ENCODE data around the gene KDM5B. TPM values are rescaled to one million over a fixed set of nuclear protein-coding genes. Genes with fewer than 3 reads are reported as not detected.

Gene KDM5B
- polyA plus RNA-seq, 1 of the 3 experiments (the other 2 are of a cell fraction) = 21.7 TPM

- TF ChIP-seq CTCF (IDR thresholded peaks at IDR 0.05) (no peak), POLR2AphosphoS5 (IDR thresholded peaks at IDR 0.05; ENCODE audit: low read depth, low read length) (no peak), USF1 (IDR thresholded peaks at IDR 0.05; ENCODE audit: borderline replicate concordance, low read depth) (no peak), JUND (IDR thresholded peaks at IDR 0.05) (no peak), CHD2 (IDR thresholded peaks at IDR 0.05; ENCODE audit: low read length, partially characterized antibody) (no peak), TCF12 (IDR thresholded peaks at IDR 0.05) (no peak), RAD21 (IDR thresholded peaks at IDR 0.05; ENCODE audit: low read length) (no peak), GABPA (IDR thresholded peaks at IDR 0.05; ENCODE audit: low read depth) (no peak)
Measured at GRCh38 chr1:202762019-202762418, 46.2 kb downstream of the KDM5B start (continued).

- Histone ChIP-seq H3K4me1 (ENCODE audit: control insufficient read depth in 1 of 2, insufficient read depth in 2 of 2, low read depth in 1 of 2, low read length in 1 of 2) (0 out of 4 replicates have a peak, but pooled peaks cover 0 to 4% of the 10 kb centered on the region in 2 experiments), H2AFZ (ENCODE audit: low read depth) (no peak overlapping the region), H3K79me2 (ENCODE audit: insufficient read depth) (peaks cover 20% of the 10 kb centered on the region), H3K9me2 (no peaks in the 10 kb centered on the region), H3F3A (replicated peaks; ENCODE audit: insufficient read depth) (peaks cover 25% of the 10 kb centered on the region), H3K9me3 (no peaks in the 10 kb centered on the region), H3K36me3 (replicated peaks in 1 of 2; ENCODE audit: control insufficient read depth in 1 of 2, insufficient read depth in 2 of 2, low read length in 1 of 2) (peaks cover 85 to 87% of the 10 kb centered on the region in 2 experiments), H3K27ac (ENCODE audit: low read depth in 2 of 2, low read length in 1 of 2) (no peak overlapping the region), H3K9ac (no peak overlapping the region), H3K4me2 (no peak overlapping the region), H3K27me3 (ENCODE audit: insufficient read depth) (no peaks in the 10 kb centered on the region), H3K4me3 (ENCODE audit: low read depth in 2 of 2, low read length in 1 of 2) (no peak overlapping the region), H4K20me1 (ENCODE audit: insufficient read depth) (no peaks in the 10 kb centered on the region)
- no peak for DNase-seq
- TF ChIP-seq RCOR1 (IDR thresholded peaks at IDR 0.05; ENCODE audit: low read length) = no peak
- TF ChIP-seq MEF2A (IDR thresholded peaks at IDR 0.05; ENCODE audit: borderline replicate concordance, low read depth) = no peak
- no peak for TF ChIP-seq SMC3 (IDR thresholded peaks at IDR 0.05; ENCODE audit: low read depth, low read length)
- no peak for TF ChIP-seq RAD21 (IDR thresholded peaks at IDR 0.05; ENCODE audit: low read length)
- TF ChIP-seq NFIC (IDR thresholded peaks at IDR 0.05; ENCODE audit: borderline replicate concordance) = no peak
- no peak for TF ChIP-seq POLR2AphosphoS5 (IDR thresholded peaks at IDR 0.05; ENCODE audit: low read depth, low read length)
- TF ChIP-seq CHD2 (IDR thresholded peaks at IDR 0.05; ENCODE audit: low read length, partially characterized antibody) = no peak
- TF ChIP-seq EP300 (IDR thresholded peaks at IDR 0.05; ENCODE audit: borderline replicate concordance in 1 of 2, low read depth in 1 of 2, low read length in 1 of 2) = no peak
- TF ChIP-seq ZBTB33 (IDR thresholded peaks at IDR 0.05; ENCODE audit: borderline replicate concordance, low read depth) = no peak
- WGBS (ENCODE audit: low lambda C conversion rate) = 100% methylated on average over 1 of the region's 1 CpG
- ChIA-PET CTCF (interaction anchor here (3.2 kb wide), 1 partner anchor 10 kb away, joined by 16 read pairs; no protein-coding TSS in a partner anchor), POLR2A (no interaction called here)
Measured at GRCh38 chr1:202760589-202760988, 47.6 kb downstream of the KDM5B start.
